GM10248 (cell line): ENCODE results near the gene CCDC63.

Experiments
- CTCF ChIA-PET: fragments of 300-600 bp; sonication (Branson Sonifier 250); formaldehyde crosslinking; extraction: SDS; loops from one replicate; lab custom pipeline; 2021; ENCODE audit warnings: antibody characterized with exemption; lab: Yijun Ruan, JAX
- POLR2A ChIA-PET: fragments of 350-650 bp; sonication (Branson Sonifier 250); formaldehyde crosslinking; extraction: SDS; loops from one replicate; lab custom pipeline; 2020; ENCODE audit warnings: antibody characterized with exemption; lab: Yijun Ruan, JAX
- DNase-seq: peaks from one replicate; pipeline ENCODE4 v3.0.0; 2012; ENCODE audit errors: extremely low spot score
- CTCF ChIP-seq: IDR thresholded peaks from 2 replicates; pipeline ENCODE4 v1.5.1; 2012; ENCODE audit warnings: mild to moderate bottlenecking, low read depth; ENCODE audit errors: extremely low read depth, missing control alignments, control extremely low read depth

CCDC63 gene

GRCh38 chr12:110811972-110812371 is 34.8 kb upstream of the CCDC63 start:
- POLR2A ChIA-PET = no interaction called here
- DNase-seq = no peak
- CTCF ChIA-PET = interaction anchor here (0.8 to 1.8 kb wide), 5 partner anchors 14 to 362 kb away, joined by 3 to 6 read pairs (median 3); partner anchors contain the start of gene ARPC3
- TF ChIP-seq CTCF = no peak

GRCh38 chr12:110813285-110813684 is 33.5 kb upstream of the CCDC63 start:
- DNase-seq = no peak
- TF ChIP-seq CTCF = no peak
- POLR2A ChIA-PET = no interaction called here
- CTCF ChIA-PET = interaction anchor here (1.0 kb wide), 2 partner anchors 9 to 14 kb away, joined by 3 read pairs; no protein-coding TSS in a partner anchor

DNA sequence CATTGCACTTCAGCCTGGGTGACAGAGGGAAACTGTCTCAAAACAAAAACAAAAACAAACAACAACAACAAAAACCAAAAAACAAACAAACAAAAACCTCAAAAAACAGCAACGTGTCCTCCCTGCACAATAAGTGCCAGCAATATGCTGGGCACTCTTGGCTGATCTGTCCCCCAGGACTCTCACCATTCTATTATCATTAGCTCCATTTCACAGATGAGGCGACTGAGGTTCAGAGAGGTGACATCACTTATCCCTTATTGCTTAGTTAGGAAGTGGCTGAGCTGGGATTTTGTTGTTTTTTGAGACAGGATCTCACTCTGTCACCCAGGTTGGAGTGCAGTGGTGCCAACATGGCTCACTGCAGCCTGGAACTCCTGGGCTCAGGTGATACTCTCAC is 33.0 kb upstream of the CCDC63 start:
- DNase-seq = no peak
- TF ChIP-seq CTCF = no peak
- ChIA-PET POLR2A (no interaction called here), CTCF (interaction anchor here (1.0 to 2.9 kb wide), 3 partner anchors 10 to 37 kb away, joined by 3 to 8 read pairs (median 3); no protein-coding TSS in a partner anchor)

DNA sequence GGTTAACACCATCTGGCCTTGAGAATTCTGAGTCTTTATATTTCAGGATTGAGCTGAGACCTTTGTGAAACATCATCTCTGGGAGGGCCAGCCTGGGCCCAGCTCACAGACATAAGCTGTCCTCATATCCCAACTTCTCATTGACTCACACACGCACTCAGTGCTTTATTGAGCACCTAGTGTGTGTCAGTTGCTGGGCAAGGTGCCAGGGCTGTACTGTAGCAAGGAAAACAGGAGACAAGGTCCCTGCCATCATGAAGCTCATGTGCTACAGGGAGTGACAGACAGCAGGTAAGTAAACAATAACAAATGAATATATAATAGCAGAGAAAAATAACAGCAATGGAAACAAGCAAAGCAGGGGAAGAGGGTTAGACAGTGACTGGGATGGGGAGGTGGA is 30.5 kb upstream of the CCDC63 start:
- no peak for DNase-seq
- POLR2A ChIA-PET = no interaction called here
- no peak for TF ChIP-seq CTCF
- CTCF ChIA-PET = interaction anchor here (0.8 to 3.4 kb wide), 4 partner anchors 10 to 581 kb away, joined by 3 to 27 read pairs (median 6); no protein-coding TSS in a partner anchor

GRCh38 chr12:110816779-110817178 is 30.0 kb upstream of the CCDC63 start:
- DNase-seq = no peak
- ChIA-PET CTCF (interaction anchor here (1.3 to 3.4 kb wide), 2 partner anchors 10 to 112 kb away, joined by 3 to 27 read pairs; no protein-coding TSS in a partner anchor), POLR2A (no interaction called here)
- TF ChIP-seq CTCF = no peak

DNA sequence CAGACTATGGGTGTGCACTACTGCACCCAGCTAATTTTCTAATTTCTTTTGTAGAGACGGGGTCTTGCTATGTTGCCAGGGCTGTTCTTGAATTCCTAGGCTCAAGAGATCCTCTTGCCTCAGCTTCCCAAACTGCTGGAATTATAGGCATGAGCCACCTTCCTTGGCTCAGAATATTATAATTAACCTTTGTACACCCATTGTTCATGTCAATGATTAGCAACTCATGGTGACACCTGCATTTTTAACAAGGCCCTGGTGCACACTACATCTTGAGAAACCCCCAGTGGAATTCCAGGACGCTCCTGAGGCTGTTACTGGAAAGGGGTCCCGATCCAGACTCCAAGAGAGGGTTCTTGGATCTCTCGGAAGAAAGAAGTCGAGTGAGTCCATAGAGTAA is 28.3 kb upstream of the CCDC63 start:
- DNase-seq = no peak
- TF ChIP-seq CTCF = no peak
- ChIA-PET POLR2A (no interaction called here), CTCF (no interaction called here)

DNA sequence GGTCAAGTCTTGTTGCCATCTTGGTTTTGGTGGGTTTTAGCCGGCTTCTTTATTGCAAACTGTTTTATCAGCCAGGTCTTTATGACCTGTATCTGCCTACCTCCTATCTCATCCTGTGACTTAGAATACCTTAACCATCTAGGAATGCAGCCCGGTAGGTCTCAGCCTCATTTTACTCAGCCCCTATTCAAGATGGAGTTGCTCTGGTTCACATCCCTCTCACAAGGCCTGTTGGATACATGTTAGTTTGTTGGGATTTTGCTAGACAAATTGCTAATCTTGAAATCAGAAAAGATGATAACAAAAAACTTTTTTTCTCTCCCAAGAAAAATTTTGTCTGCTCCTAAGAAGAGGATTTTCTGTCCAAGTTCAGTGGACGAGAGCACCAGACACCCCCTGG is 27.6 kb upstream of the CCDC63 start:
- POLR2A ChIA-PET = no interaction called here
- CTCF ChIA-PET = no interaction called here
- DNase-seq = no peak
- no peak for TF ChIP-seq CTCF
